Heart right ventricle (tissue), 16 donors: Measurements from ENCODE around the gene DIP2A. TPM values are rescaled to one million over a fixed set of nuclear protein-coding genes. Genes with fewer than 3 reads are reported as not detected.

Experiments used
- ATAC-seq, 8 donors: fragments of 200-7000 bp; cut with Tn5 transposase; one replicate each; pipeline ENCODE4 v1.9.1; 2020; ENCODE audit warnings: mild to moderate bottlenecking in 8 of 8, moderate library complexity in 8 of 8, moderate number of reproducible peaks in 1 of 8
- DNase-seq, 2 donors: peaks; one replicate each; pipeline ENCODE4 v3.0.0-alpha.2; 2020
- H3K27ac ChIP-seq, 10 donors: fragments of 200-600 bp; sonication (generic) in 2 of 10; one replicate each; pipeline versions ENCODE4 v1.5.0 to v1.8.0; 2020 to 2022; ENCODE audit warnings: mild to moderate bottlenecking in 3 of 10
- H3K27me3 ChIP-seq, 7 donors: fragments of 200-600 bp; one replicate each; pipeline ENCODE4 v1.8.0; 2021 to 2022; ENCODE audit warnings: mild to moderate bottlenecking in 2 of 7
- H3K36me3 ChIP-seq, 9 donors: fragments of 200-600 bp; sonication (generic) in 1 of 9; one replicate each; pipeline versions ENCODE4 v1.5.0 to v1.8.0; 2020 to 2022; ENCODE audit warnings: mild to moderate bottlenecking in 2 of 9
- H3K4me1 ChIP-seq, 9 donors: fragments of 200-600 bp; sonication (generic) in 1 of 9; one replicate each; pipeline versions ENCODE4 v1.5.0 to v1.8.0; 2020 to 2022; ENCODE audit warnings: mild to moderate bottlenecking in 4 of 9
- H3K4me3 ChIP-seq, 10 donors: fragments of 200-600 bp; sonication (generic) in 2 of 10; one replicate each; pipeline versions ENCODE4 v1.5.0 to v1.8.0; 2020 to 2022; ENCODE audit warnings: mild to moderate bottlenecking in 7 of 10, moderate library complexity in 2 of 10
- H3K9me3 ChIP-seq, 11 donors: fragments of 200-600 bp in 10 of 11; sonication (generic) in 2 of 11; one replicate each; pipeline versions ENCODE4 v1.5.0 to v1.8.0; 2013 to 2022; ENCODE audit warnings: mild to moderate bottlenecking in 2 of 11, control low read depth in 1 of 11, moderate library complexity in 1 of 11
- CTCF ChIP-seq, 9 donors: fragments of 200-600 bp; sonication (generic) in 2 of 9; IDR thresholded peaks; one replicate each; pipeline versions ENCODE4 v1.5.0 to v1.8.0; 2021 to 2022; ENCODE audit warnings: antibody characterized with exemption in 9 of 9, mild to moderate bottlenecking in 5 of 9, moderate library complexity in 1 of 9
- WGBS, 2 donors: extraction: QIAGEN DNeasy Blood & Tissue Kit; methylation state at CpG; one replicate each; pipeline ENCODE4 v1.1.7; 2013; ENCODE audit warnings: inconsistent platforms in 1 of 2; 5-methylcytosine and 5-hydroxymethylcytosine counted together
- intact Hi-C, 10 donors: fragments of 100-400 bp; cut with DNase I; formaldehyde crosslinking; loops; one replicate each; pipeline versions ENCODE4 v1.11.1 to v1.14.2; 2022
- polyA plus RNA-seq, 2 donors: library from polyadenylated mRNA; stranded (reverse); fragments of 200-250 nt; gene quantifications; one replicate each; pipeline ENCODE4 v1.2.3, GENCODE V29; 2013
- total RNA-seq, 10 donors: library from RNA; stranded (reverse); fragmentation: NEBNext Ultra II Directional in 3 of 10; extraction: Animal tissue kit (Norgen Biotek cat#: 25700) in 3 of 10; gene quantifications; one replicate each; pipeline versions ENCODE4 v1.2.1 to v1.2.4, GENCODE V29; 2021 to 2023
- donor health status: Arrhythmogenic right ventricular cardiomyopathy.
- donor health status: ischemic (EF 13 %, LVEDD 7.1; RV severe dilation, severe dysfunction).
- donor health status: healthy with polysubstance abuse.
- donor health status: DM: no; HTN: yes; CAD: no.
- donor health status: DM: no; HTN: no; CAD: no.
- donor health status: ischemic (EF 25% LVEDD 6.9; RV normal size, moderate dysfunction).
- donor health status: ischemic (EF 25% LVEDD 5.7; RV mildly dilated, moderate dysfunction).
- donor health status: healthy.
- donor health status: DM: yes; HTN: yes; CAD: no.
- donor health status: Ischemic cardiomyopathy.
- donor health status: ischemic (EF 35%, LVEDD 5.7; RV mildly dilated, moderate dysfunction).
- donor health status: nonischemic (EF 11% LVEDD 7.7; RV severe dilation, severe dysfunction).
- donor health status: DM: yes; HTN: yes; CAD: no.
- donor health status: PGD.
- donor health status: ischemic (EF 29% LVEDD 5.4; RV normal size, mild dysfunction).
- donor health status: nonischemic (EF 23%, LVEDD 6.1; RV moderate dilation, normal function).

DIP2A gene
- total and polyA plus RNA-seq, 12 donors: 9.4 to 45.2 (median 22.9) TPM

GRCh38 chr21:46553993-46554392, 95.3 kb downstream of the DIP2A start:
- WGBS, 2 donors: 95 to 96% methylated on average over 13 of the region's 13 CpGs

GRCh38 chr21:46554431-46555224, 95.9 kb downstream of the DIP2A start:
- no peaks in the 10 kb centered on the region for H3K9me3 ChIP-seq
- 92% methylated on average over 30 of the region's 30 CpGs for WGBS, 2 donors
- intact Hi-C loops: loop anchor here in 1 of 10 donors (5.0 kb wide), 1 partner anchor 43 kb away; no protein-coding TSS in a partner anchor
- no peaks in the 10 kb centered on the region for H3K27me3 ChIP-seq
- H3K4me3 ChIP-seq: no peak overlapping the region
- ATAC-seq (peak in 3 of 8 donors; percentile 5 to 40 (median 6)), DNase-seq (no peak)
- H3K27ac ChIP-seq: peak overlapping the region in 4 of 10 donors; percentile 39 to 72 (median 59)
- peaks cover 0 to 97% (median 57%) of the 10 kb centered on the region in 9 donors for H3K36me3 ChIP-seq
- H3K4me1 ChIP-seq: peaks cover 0 to 48% (median 10%) of the 10 kb centered on the region in 9 donors
- no peak for TF ChIP-seq CTCF (IDR thresholded peaks at IDR 0.05)

More at GRCh38 chr21:46553993-46554392, 95.3 kb downstream of the DIP2A start:
- Histone ChIP-seq H3K4me3 (no peak overlapping the region), H3K9me3 (no peaks in the 10 kb centered on the region), H3K27me3 (no peaks in the 10 kb centered on the region), H3K36me3 (peaks cover 0 to 99% (median 61%) of the 10 kb centered on the region in 9 donors), H3K4me1 (peaks cover 0 to 42% (median 4%) of the 10 kb centered on the region in 9 donors), H3K27ac (no peak overlapping the region)
- no peak for ATAC-seq
- TF ChIP-seq CTCF (IDR thresholded peaks at IDR 0.05): no peak
- no peak for DNase-seq
- intact Hi-C loops: no loop called here

DNA sequence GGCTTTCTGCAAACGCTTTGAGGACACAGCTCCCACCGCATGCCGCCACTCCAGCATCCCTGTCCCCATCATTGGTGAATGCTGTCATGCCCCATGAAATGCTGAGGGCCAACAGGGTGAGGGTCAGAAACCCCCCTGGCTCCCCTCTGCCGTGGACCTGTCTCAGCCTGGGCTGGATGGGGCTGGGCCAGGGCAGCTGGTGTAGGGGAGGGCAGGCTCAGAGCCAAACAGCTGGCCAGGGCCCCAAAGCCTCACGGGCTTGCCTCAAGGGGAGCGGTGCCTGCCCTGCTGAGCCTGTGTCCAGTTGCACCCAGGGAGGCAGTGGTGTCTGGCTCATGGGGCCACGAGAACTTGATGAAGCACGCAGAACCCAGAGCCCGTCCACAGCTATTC, 96.5 kb downstream of the DIP2A start:
- intact Hi-C loops: loop anchor here in 1 of 10 donors (5.0 kb wide), 1 partner anchor 42 kb away; no protein-coding TSS in a partner anchor
- peak in 7 of 8 donors; percentile 28 to 66 (median 37) for ATAC-seq
- no peak for DNase-seq
- H3K27me3 ChIP-seq: no peaks in the 10 kb centered on the region
- H3K9me3 ChIP-seq: no peaks in the 10 kb centered on the region
- no peak for TF ChIP-seq CTCF (IDR thresholded peaks at IDR 0.05)
- peaks cover 0 to 51% (median 16%) of the 10 kb centered on the region in 9 donors for H3K4me1 ChIP-seq
- H3K27ac ChIP-seq: peak overlapping the region in 9 of 10 donors; percentile 13 to 74 (median 60)
- WGBS, 2 donors: 76 to 85% methylated on average over 9 of the region's 9 CpGs
- H3K36me3 ChIP-seq: peaks cover 0 to 94% (median 51%) of the 10 kb centered on the region in 9 donors
- no peak overlapping the region for H3K4me3 ChIP-seq

- whole genome bisulfite sequencing, 2 donors: 58 to 77% methylated on average over 16 of the region's 16 CpGs
- no peak overlapping the region for H3K4me3 ChIP-seq
- DNase-seq (no peak), ATAC-seq (peak; percentile 56 to 82 (median 64))
- no peaks in the 10 kb centered on the region for H3K9me3 ChIP-seq
- no peaks in the 10 kb centered on the region for H3K27me3 ChIP-seq
- TF ChIP-seq CTCF (IDR thresholded peaks at IDR 0.05): no peak
- H3K27ac ChIP-seq: peak overlapping the region in 9 of 10 donors; percentile 13 to 74 (median 60)
- intact Hi-C loops: loop anchor here in 1 of 10 donors (5.0 kb wide), 1 partner anchor 42 kb away; no protein-coding TSS in a partner anchor
- H3K36me3 ChIP-seq: peaks cover 0 to 94% (median 49%) of the 10 kb centered on the region in 9 donors
- H3K4me1 ChIP-seq: peaks cover 0 to 47% (median 18%) of the 10 kb centered on the region in 9 donors
These were observed 97.0 kb downstream of the DIP2A start for GRCh38 chr21:46555678-46556077.
